ENCODE data around the gene DSG1. TPM values are rescaled to one million over a fixed set of nuclear protein-coding genes. Genes with fewer than 3 reads are reported as not detected.

The DSG1 gene
- total RNA-seq, 1 donor from 2014 or later, result 2.5 TPM

Other genes with a start within 250 kb of the DSG1 start
- gene DSC2, start 215.7 kb upstream of the DSG1 start, total RNA-seq, result 4.6 TPM
- gene DSC1, start 155.3 kb upstream of the DSG1 start, total RNA-seq, result not detected
- not detected for gene DSG4, start 58.6 kb downstream of the DSG1 start, total RNA-seq
- not detected for gene DSG3, start 129.6 kb downstream of the DSG1 start, total RNA-seq
- 10.9 TPM for gene DSG2, start 180.0 kb downstream of the DSG1 start, total RNA-seq